H9 (cell line): ENCODE results near the gene TUBB4B. TPM values are rescaled to one million over a fixed set of nuclear protein-coding genes. Genes with fewer than 3 reads are reported as not detected.
A peak's percentile ranks its signal among the peaks of the same experiment; 100 is the strongest.

ENCODE experiments used
- DNase-seq: peaks from one replicate; pipeline ENCODE4 v3.0.0-alpha.2; 2017
- H2AFZ ChIP-seq: one replicate; pipeline ENCODE4 v1.6.1; 2013; ENCODE audit warnings: mild to moderate bottlenecking, low read length, control low read depth, moderate library complexity
- H2AK5ac ChIP-seq: 2 replicates; pipeline ENCODE4 v1.6.1; 2013; ENCODE audit warnings: low read length, control low read depth, mixed read lengths; ENCODE audit not compliant: insufficient read length
- H2BK120ac ChIP-seq: one replicate; pipeline ENCODE4 v1.6.1; 2013; ENCODE audit warnings: low read depth, mild to moderate bottlenecking, low read length, control low read depth, inconsistent platforms; ENCODE audit not compliant: poor library complexity, severe bottlenecking
- H2BK12ac ChIP-seq: 2 replicates; pipeline ENCODE4 v1.6.1; 2013; ENCODE audit warnings: low read length, control low read depth, mixed read lengths, low read depth; ENCODE audit not compliant: insufficient read length
- H2BK15ac ChIP-seq: 2 replicates; pipeline ENCODE4 v1.6.1; 2013; ENCODE audit warnings: low read depth, low read length, control low read depth
- H2BK20ac ChIP-seq: one replicate; pipeline ENCODE4 v1.6.1; 2013; ENCODE audit warnings: low read depth, mild to moderate bottlenecking, low read length, control low read depth, inconsistent platforms; ENCODE audit not compliant: poor library complexity, severe bottlenecking
- H2BK5ac ChIP-seq: 2 replicates; pipeline ENCODE4 v1.6.1; 2013; ENCODE audit warnings: low read length, control low read depth, mixed read lengths; ENCODE audit not compliant: insufficient read length
- H3K14ac ChIP-seq: 2 replicates; pipeline ENCODE4 v1.6.1; 2013; ENCODE audit warnings: low read length, control low read depth; ENCODE audit not compliant: insufficient read depth
- H3K18ac ChIP-seq: 2 replicates; pipeline ENCODE4 v1.6.1; 2013; ENCODE audit warnings: low read depth, mild to moderate bottlenecking, mixed read lengths, low read length, control low read depth; ENCODE audit not compliant: insufficient read length
- H3K23ac ChIP-seq: 2 replicates; pipeline ENCODE4 v1.6.1; 2013; ENCODE audit warnings: low read length, control low read depth, mixed read lengths, low read depth; ENCODE audit not compliant: insufficient read length
- H3K23me2 ChIP-seq: 2 replicates; pipeline ENCODE4 v1.6.1; 2013; ENCODE audit warnings: low read depth, mild to moderate bottlenecking, mixed read lengths, low read length, control low read depth; ENCODE audit not compliant: insufficient read length, poor library complexity, severe bottlenecking
- H3K27ac ChIP-seq: 2 replicates; pipeline ENCODE4 v1.5.1; 2013; ENCODE audit warnings: low read length, control low read depth, mixed read lengths, low read depth; ENCODE audit not compliant: insufficient read length
- H3K27me3 ChIP-seq: 2 replicates; pipeline ENCODE4 v1.6.1; 2013; ENCODE audit warnings: low read length, control low read depth, inconsistent platforms; ENCODE audit not compliant: insufficient read depth
- H3K4ac ChIP-seq: 2 replicates; pipeline ENCODE4 v1.6.1; 2013; ENCODE audit warnings: low read depth, mild to moderate bottlenecking, control low read depth, inconsistent platforms, low read length, moderate library complexity
- H3K4me1 ChIP-seq: 2 replicates; pipeline ENCODE4 v1.6.1; 2013; ENCODE audit warnings: low read length, control low read depth, inconsistent platforms; ENCODE audit not compliant: insufficient read depth
- H3K4me2 ChIP-seq: 2 replicates; pipeline ENCODE4 v1.6.1; 2013; ENCODE audit warnings: low read length, control low read depth, mixed read lengths; ENCODE audit not compliant: insufficient read length, insufficient read depth
- H3K56ac ChIP-seq: 2 replicates; pipeline ENCODE4 v1.6.1; 2013; ENCODE audit warnings: low read depth, mild to moderate bottlenecking, mixed read lengths, low read length, control low read depth; ENCODE audit not compliant: insufficient read length
- H3K79me1 ChIP-seq: 2 replicates; pipeline ENCODE4 v1.6.1; 2013; ENCODE audit warnings: low read depth, mild to moderate bottlenecking, moderate library complexity, low read length, control low read depth, inconsistent platforms; ENCODE audit not compliant: insufficient read depth, poor library complexity, severe bottlenecking
- H3K79me2 ChIP-seq: 2 replicates; pipeline ENCODE4 v1.6.1; 2013; ENCODE audit warnings: low read length, control low read depth, inconsistent platforms; ENCODE audit not compliant: insufficient read depth
- H3K9ac ChIP-seq: 2 replicates; pipeline ENCODE4 v1.6.1; 2013; ENCODE audit warnings: low read length, control low read depth, mixed read lengths; ENCODE audit not compliant: insufficient read length; ENCODE audit errors: extremely low read depth
- H3K9me3 ChIP-seq: one replicate; pipeline ENCODE4 v1.6.1; 2013; ENCODE audit warnings: low read depth, low read length, inconsistent platforms; ENCODE audit not compliant: control insufficient read depth
- H3T11ph ChIP-seq: one replicate; pipeline ENCODE4 v1.6.1; 2013; ENCODE audit warnings: mild to moderate bottlenecking, low read length, control low read depth, inconsistent platforms
- H4K20me1 ChIP-seq: one replicate; pipeline ENCODE4 v1.6.1; 2013; ENCODE audit not compliant: control insufficient read depth, insufficient read length, insufficient read depth
- H4K5ac ChIP-seq: 2 replicates; pipeline ENCODE4 v1.6.1; 2013; ENCODE audit warnings: low read depth, mild to moderate bottlenecking, mixed read lengths, low read length, control low read depth; ENCODE audit not compliant: insufficient read length
- H4K8ac ChIP-seq: replicated peaks from 2 replicates; pipeline ENCODE4 v1.6.1; 2013; ENCODE audit warnings: low read length, control low read depth, mixed read lengths, low read depth; ENCODE audit not compliant: insufficient read length
- H4K91ac ChIP-seq: 2 replicates; pipeline ENCODE4 v1.6.1; 2013; ENCODE audit warnings: low read depth, mild to moderate bottlenecking, moderate library complexity, mixed read lengths, low read length, control low read depth; ENCODE audit not compliant: insufficient read length
- H3K27ac Mint-ChIP-seq, 3 experiments: 2 replicates in 2 of 3; 3 replicates in 1 of 3; pipeline ENCODE4 v1.8.0; 2020 to 2021; ENCODE audit warnings: mixed read lengths in 3 of 3, mild to moderate bottlenecking in 1 of 3, moderate library complexity in 1 of 3
- H3K27me3 Mint-ChIP-seq: 2 replicates; pipeline ENCODE4 v1.8.0; 2021; ENCODE audit warnings: low read depth, mild to moderate bottlenecking, moderate library complexity, mixed read lengths
- H3K36me3 Mint-ChIP-seq, 3 experiments: 2 replicates in 2 of 3; 3 replicates in 1 of 3; pipeline ENCODE4 v1.8.0; 2020 to 2021; ENCODE audit warnings: low read depth in 3 of 3, mixed read lengths in 3 of 3; ENCODE audit not compliant: insufficient read depth in 1 of 3
- H3K4me1 Mint-ChIP-seq, 2 experiments: 2 replicates each; pipeline ENCODE4 v1.8.0; 2020; ENCODE audit warnings: mixed read lengths in 2 of 2
- H3K4me3 Mint-ChIP-seq, 2 experiments: 2 replicates in 1 of 2; 3 replicates in 1 of 2; pipeline ENCODE4 v1.8.0; 2020 to 2021; ENCODE audit warnings: mild to moderate bottlenecking in 2 of 2, mixed read lengths in 2 of 2, moderate library complexity in 1 of 2
- H3K9me3 Mint-ChIP-seq, 2 experiments: 2 replicates in 1 of 2; 3 replicates in 1 of 2; pipeline ENCODE4 v1.8.0; 2020; ENCODE audit warnings: mild to moderate bottlenecking in 2 of 2, mixed read lengths in 2 of 2, moderate library complexity in 1 of 2
- WGBS: extraction: QIAGEN DNeasy Blood & Tissue Kit; methylation state at CpG from one replicate; pipeline ENCODE4 v1.1.7; 2013; ENCODE audit warnings: missing lambda C conversion rate, low lambda C conversion rate, mixed read lengths; ENCODE audit not compliant: insufficient read length; ENCODE audit errors: extremely low coverage; 5-methylcytosine and 5-hydroxymethylcytosine counted together
- total RNA-seq: library from RNA; stranded (reverse); gene quantifications from 2 replicates; pipeline ENCODE4 v1.2.1, GENCODE V29; 2021
- TF ChIP-seq, protein P1 (sequence below): fragments of 200-600 bp; sonication (generic); conservative IDR thresholded peaks from 3 replicates; pipeline ENCODE4 v1.8.0; 2021; ENCODE audit warnings: antibody characterized with exemption, mild to moderate bottlenecking

TUBB4B gene
- total RNA-seq, 1 experiment from 2014 or later, result 378 TPM

DNA sequence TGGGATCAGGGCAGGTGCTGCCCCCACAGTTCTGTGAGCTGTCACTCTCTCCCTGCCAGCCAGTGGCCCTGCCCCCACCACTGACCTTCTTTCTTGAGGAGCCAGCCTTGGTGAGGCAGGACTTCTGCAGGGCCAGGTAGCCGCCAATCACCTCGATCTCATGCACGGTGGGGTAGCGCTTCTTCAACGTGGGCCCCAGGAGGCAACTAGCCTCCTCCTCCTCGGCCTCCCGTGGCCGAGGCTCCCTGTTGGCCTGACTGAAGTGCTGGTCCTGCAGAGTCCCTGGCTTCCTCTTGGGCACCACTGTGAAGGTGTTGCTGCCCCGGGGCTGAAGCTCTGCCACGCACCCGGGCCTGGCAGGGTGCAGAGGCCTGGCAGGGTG is 42.2 kb upstream of the TUBB4B start:
- no peak overlapping the region for H2BK120ac ChIP-seq
- no peak overlapping the region for H3K18ac ChIP-seq
- H3K23ac ChIP-seq, result no peak overlapping the region
- H3K9me3 Mint-ChIP-seq, result no peaks in the 10 kb centered on the region
- H3K79me1 ChIP-seq, result peaks cover 5% of the 10 kb centered on the region
- H2BK20ac ChIP-seq, result no peak overlapping the region
- H3K56ac ChIP-seq, result no peak overlapping the region
- H3K23me2 ChIP-seq, result peaks cover 2% of the 10 kb centered on the region
- TF ChIP-seq, protein P1, sequence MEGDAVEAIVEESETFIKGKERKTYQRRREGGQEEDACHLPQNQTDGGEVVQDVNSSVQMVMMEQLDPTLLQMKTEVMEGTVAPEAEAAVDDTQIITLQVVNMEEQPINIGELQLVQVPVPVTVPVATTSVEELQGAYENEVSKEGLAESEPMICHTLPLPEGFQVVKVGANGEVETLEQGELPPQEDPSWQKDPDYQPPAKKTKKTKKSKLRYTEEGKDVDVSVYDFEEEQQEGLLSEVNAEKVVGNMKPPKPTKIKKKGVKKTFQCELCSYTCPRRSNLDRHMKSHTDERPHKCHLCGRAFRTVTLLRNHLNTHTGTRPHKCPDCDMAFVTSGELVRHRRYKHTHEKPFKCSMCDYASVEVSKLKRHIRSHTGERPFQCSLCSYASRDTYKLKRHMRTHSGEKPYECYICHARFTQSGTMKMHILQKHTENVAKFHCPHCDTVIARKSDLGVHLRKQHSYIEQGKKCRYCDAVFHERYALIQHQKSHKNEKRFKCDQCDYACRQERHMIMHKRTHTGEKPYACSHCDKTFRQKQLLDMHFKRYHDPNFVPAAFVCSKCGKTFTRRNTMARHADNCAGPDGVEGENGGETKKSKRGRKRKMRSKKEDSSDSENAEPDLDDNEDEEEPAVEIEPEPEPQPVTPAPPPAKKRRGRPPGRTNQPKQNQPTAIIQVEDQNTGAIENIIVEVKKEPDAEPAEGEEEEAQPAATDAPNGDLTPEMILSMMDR, result no peak
- DNase-seq, result no peak
- H3K36me3 Mint-ChIP-seq, result peaks cover 0 to under 1% (median 0%) of the 10 kb centered on the region in 3 experiments; a peak in 2 of 7 replicates
- H2AK5ac ChIP-seq, result no peak overlapping the region
- no peak overlapping the region for H3K4me2 ChIP-seq
- no peaks in the 10 kb centered on the region for H3K9me3 ChIP-seq
- no peak overlapping the region for H2BK15ac ChIP-seq
- H4K5ac ChIP-seq, result no peak overlapping the region
- H3K27me3 ChIP-seq, result no peaks in the 10 kb centered on the region
- H3K27ac ChIP-seq, result no peak overlapping the region
- WGBS, result no CpG with 5 or more reads among the region's 11 CpGs
- H3T11ph ChIP-seq, result no peak overlapping the region
- no peak overlapping the region for H2BK12ac ChIP-seq
- peaks cover 1% of the 10 kb centered on the region; the same call in 1 of the 2 replicates for H3K79me2 ChIP-seq
- no peak overlapping the region for H4K91ac ChIP-seq
- no peak overlapping the region for H2BK5ac ChIP-seq
- peak overlapping the region; percentile 5 for H3K9ac ChIP-seq
- no peak overlapping the region for H2AFZ ChIP-seq
- H4K20me1 ChIP-seq, result no peaks in the 10 kb centered on the region
- no peak overlapping the region for H4K8ac ChIP-seq
- peaks cover 12 to 28% of the 10 kb centered on the region in 2 experiments for H3K4me1 Mint-ChIP-seq
- no peaks in the 10 kb centered on the region for H3K4me1 ChIP-seq
- H3K14ac ChIP-seq, result no peak overlapping the region
- H3K4ac ChIP-seq, result no peak overlapping the region
- H3K4me3 Mint-ChIP-seq, result peak overlapping the region; percentile 65 to 78; a peak in 2 of 5 replicates
- H3K27ac Mint-ChIP-seq, result no peak overlapping the region
- peaks cover 2% of the 10 kb centered on the region; the same call in 1 of the 2 replicates for H3K27me3 Mint-ChIP-seq
